H1 (cell line): ENCODE data around the gene ZBTB18. TPM values are rescaled to one million over a fixed set of nuclear protein-coding genes. Genes with fewer than 3 reads are reported as not detected.

Experiments
- CTCF ChIA-PET: fragments of 300-600 bp; sonication (Branson Sonifier 250); formaldehyde crosslinking; loops from one replicate; lab custom pipeline; 2021; ENCODE audit not compliant: partially characterized antibody; lab: Charles Lee
- POLR2A ChIA-PET: fragments of 300-600 bp; sonication (Branson Sonifier 250); formaldehyde crosslinking; loops from one replicate; lab custom pipeline; 2021; ENCODE audit warnings: inconsistent platforms; ENCODE audit not compliant: partially characterized antibody; lab: Charles Lee
- DNase-seq, 2 experiments: peaks; one replicate each; pipeline versions ENCODE4 v3.0.0 to v3.0.0-alpha.2; 2010 to 2022; ENCODE audit warnings: low spot score in 2 of 2, low read depth in 1 of 2, mixed read lengths in 1 of 2
- FAIRE-seq: peaks from 2 replicates; lab custom pipeline; 2011; peaks lifted over from hg19 to GRCh38; lab: Jason Lieb, UNC
- H2AFZ ChIP-seq: 2 replicates; pipeline ENCODE4 v1.8.1; 2012; ENCODE audit warnings: low read length, inconsistent platforms
- H2AK5ac ChIP-seq: 2 replicates; pipeline ENCODE4 v1.6.1; 2013; ENCODE audit warnings: low read depth, low read length
- H2BK120ac ChIP-seq: replicated peaks from 2 replicates; pipeline ENCODE3; 2013; ENCODE audit warnings: low read depth, low read length, inconsistent platforms
- H2BK12ac ChIP-seq: 2 replicates; pipeline ENCODE4 v1.6.1; 2013; ENCODE audit warnings: low read depth, low read length
- H2BK15ac ChIP-seq: 2 replicates; pipeline ENCODE4 v1.6.1; 2013; ENCODE audit warnings: low read length
- H2BK20ac ChIP-seq: 2 replicates; pipeline ENCODE4 v1.6.1; 2013; ENCODE audit warnings: low read length
- H2BK5ac ChIP-seq: 2 replicates; pipeline ENCODE4 v1.6.1; 2013; ENCODE audit warnings: low read depth, low read length
- H3K14ac ChIP-seq: 2 replicates; pipeline ENCODE4 v1.6.1; 2013; ENCODE audit warnings: inconsistent platforms; ENCODE audit not compliant: insufficient read length
- H3K18ac ChIP-seq: 2 replicates; pipeline ENCODE4 v1.6.1; 2013; ENCODE audit warnings: low read length; ENCODE audit errors: extremely low read depth
- H3K23ac ChIP-seq: 2 replicates; pipeline ENCODE4 v1.6.1; 2013; ENCODE audit warnings: inconsistent platforms; ENCODE audit not compliant: insufficient read length
- H3K23me2 ChIP-seq: 2 replicates; pipeline ENCODE4 v1.6.1; 2013; ENCODE audit warnings: low read depth, low read length
- H3K27ac ChIP-seq: 2 replicates; pipeline ENCODE4 v1.6.1; 2011; ENCODE audit warnings: low read depth, low read length, inconsistent platforms
- H3K27me3 ChIP-seq, 4 experiments: replicated peaks in 1 of 4; 1 replicate in 1 of 4; 2 replicates in 3 of 4; pipeline versions ENCODE4 v1.6.1 to v1.8.1; 2011 to 2013; ENCODE audit warnings: low read length in 3 of 4, mild to moderate bottlenecking in 3 of 4, inconsistent platforms in 2 of 4, mixed read lengths in 2 of 4, moderate library complexity in 1 of 4; ENCODE audit not compliant: control insufficient read depth in 3 of 4, insufficient read depth in 3 of 4; ENCODE audit errors: extremely low read depth in 1 of 4
- H3K36me3 ChIP-seq, 4 experiments: 2 replicates each; pipeline versions ENCODE4 v1.6.1 to v1.8.1; 2011 to 2013; ENCODE audit warnings: mild to moderate bottlenecking in 4 of 4, low read length in 3 of 4, moderate library complexity in 2 of 4, control low read depth in 1 of 4, inconsistent platforms in 1 of 4; ENCODE audit not compliant: insufficient read depth in 4 of 4, control insufficient read depth in 2 of 4
- H3K4ac ChIP-seq: replicated peaks from 2 replicates; pipeline ENCODE3; 2013; ENCODE audit warnings: low read length, low read depth, mixed read lengths, inconsistent platforms; ENCODE audit not compliant: insufficient read length
- H3K4me1 ChIP-seq, 4 experiments: replicated peaks in 1 of 4; 1 replicate in 1 of 4; 2 replicates in 3 of 4; pipeline versions ENCODE4 v1.6.1 to v1.8.1; 2011 to 2013; ENCODE audit warnings: low read length in 3 of 4, inconsistent platforms in 2 of 4, mixed read lengths in 1 of 4; ENCODE audit not compliant: insufficient read depth in 4 of 4, control insufficient read depth in 3 of 4
- H3K4me2 ChIP-seq, 2 experiments: 2 replicates each; pipeline versions ENCODE4 v1.6.1 to v1.8.1; 2011 to 2013; ENCODE audit warnings: low read depth in 2 of 2, low read length in 2 of 2, control low read depth in 1 of 2, inconsistent platforms in 1 of 2, mild to moderate bottlenecking in 1 of 2; ENCODE audit not compliant: insufficient read depth in 1 of 2
- H3K4me3 ChIP-seq, 4 experiments: fragments of 200-600, 300-600 bp in 1 of 4; sonication (generic), shearing (Covaris generic), sonication (Bioruptor Twin) in 1 of 4; 2 replicates each; pipeline versions ENCODE4 v1.5.1 to v1.8.1; 2011 to 2016; ENCODE audit warnings: low read length in 4 of 4, low read depth in 3 of 4, control low read depth in 2 of 4, inconsistent platforms in 2 of 4, mild to moderate bottlenecking in 2 of 4, mixed read lengths in 1 of 4, moderate library complexity in 1 of 4; ENCODE audit not compliant: insufficient read depth in 2 of 4; ENCODE audit errors: extremely low read depth in 1 of 4
- H3K56ac ChIP-seq: replicated peaks from 2 replicates; pipeline ENCODE3; 2013; ENCODE audit warnings: low read depth, mild to moderate bottlenecking, mixed read lengths, low read length, inconsistent platforms; ENCODE audit not compliant: insufficient read length
- H3K79me1 ChIP-seq: 2 replicates; pipeline ENCODE4 v1.6.1; 2013; ENCODE audit warnings: low read depth, low read length, control low read depth
- H3K79me2 ChIP-seq, 2 experiments: 2 replicates each; pipeline versions ENCODE4 v1.6.1 to v1.8.1; 2012 to 2013; ENCODE audit warnings: low read length in 2 of 2, mild to moderate bottlenecking in 2 of 2, inconsistent platforms in 1 of 2; ENCODE audit not compliant: insufficient read depth in 2 of 2, control insufficient read depth in 1 of 2
- H3K9ac ChIP-seq, 4 experiments: replicated peaks in 1 of 4; 1 replicate in 1 of 4; 2 replicates in 3 of 4; pipeline versions ENCODE4 v1.6.1 to v1.8.1; 2011 to 2013; ENCODE audit warnings: low read depth in 3 of 4, low read length in 3 of 4, control low read depth in 2 of 4, mild to moderate bottlenecking in 2 of 4, moderate library complexity in 2 of 4, inconsistent platforms in 1 of 4; ENCODE audit errors: extremely low read depth in 1 of 4
- H3K9me3 ChIP-seq, 2 experiments: 2 replicates each; pipeline versions ENCODE4 v1.6.1 to v1.8.1; 2012 to 2013; ENCODE audit warnings: mild to moderate bottlenecking in 2 of 2, moderate library complexity in 2 of 2, control low read depth in 1 of 2, inconsistent platforms in 1 of 2, low read depth in 1 of 2, low read length in 1 of 2, mixed read lengths in 1 of 2; ENCODE audit not compliant: insufficient read depth in 2 of 2
- H4K20me1 ChIP-seq, 2 experiments: replicated peaks in 1 of 2; 2 replicates each; pipeline versions ENCODE3 to v1.8.1; 2011 to 2013; ENCODE audit warnings: inconsistent platforms in 2 of 2, low read length in 2 of 2, mild to moderate bottlenecking in 1 of 2; ENCODE audit not compliant: insufficient read depth in 2 of 2, control insufficient read depth in 1 of 2
- H4K5ac ChIP-seq: 2 replicates; pipeline ENCODE4 v1.6.1; 2013; ENCODE audit warnings: low read length, low read depth, mixed read lengths, inconsistent platforms; ENCODE audit not compliant: insufficient read length
- H4K8ac ChIP-seq: 2 replicates; pipeline ENCODE4 v1.8.0; 2013; ENCODE audit warnings: mild to moderate bottlenecking, moderate library complexity, low read length, inconsistent platforms; ENCODE audit not compliant: insufficient read depth; ENCODE audit errors: extremely low read depth
- H4K91ac ChIP-seq: replicated peaks from 2 replicates; pipeline ENCODE3; 2013; ENCODE audit warnings: low read length, mixed read lengths, inconsistent platforms; ENCODE audit not compliant: insufficient read length
- CHD1 ChIP-seq: IDR thresholded peaks from 2 replicates; pipeline ENCODE4 v1.6.1; 2012; ENCODE audit warnings: low read depth, low read length, improper control_type of control experiment
- E2F6 ChIP-seq: IDR thresholded peaks from 2 replicates; pipeline ENCODE4 v1.6.1; 2012; ENCODE audit warnings: inconsistent platforms
- EZH2 ChIP-seq: fragments of 200-600 bp; sonication (generic); IDR thresholded peaks from 2 replicates; pipeline ENCODE4 v1.7.1; 2012; ENCODE audit warnings: low read depth, mild to moderate bottlenecking, moderate library complexity, low read length, inconsistent platforms; ENCODE audit not compliant: severe bottlenecking
- KDM1A ChIP-seq: fragments of 200-600, 300-600 bp; sonication (generic); IDR thresholded peaks from 2 replicates; pipeline ENCODE4 v1.7.1; 2016; ENCODE audit warnings: mild to moderate bottlenecking, low read length, borderline replicate concordance
- KDM4A ChIP-seq: IDR thresholded peaks from one replicate; pipeline ENCODE4 v1.7.1; 2012; ENCODE audit warnings: low read depth, mild to moderate bottlenecking, moderate library complexity, low read length, inconsistent platforms; ENCODE audit not compliant: severe bottlenecking
- POU5F1 ChIP-seq: IDR thresholded peaks from 2 replicates; pipeline ENCODE4 v1.6.1; 2011; ENCODE audit warnings: low read depth, mild to moderate bottlenecking, low read length, moderate library complexity
- RBBP5 ChIP-seq: IDR thresholded peaks from 2 replicates; pipeline ENCODE4 v1.7.1; 2012; ENCODE audit warnings: low read depth, mild to moderate bottlenecking, inconsistent platforms, low read length, moderate library complexity, borderline replicate concordance
- RFX5 ChIP-seq: IDR thresholded peaks from 2 replicates; pipeline ENCODE4 v1.6.1; 2011; ENCODE audit warnings: low read depth, low read length, improper control_type of control experiment, borderline replicate concordance
- RNF2 ChIP-seq: fragments of 200-900, 300-1000 bp; sonication (generic); IDR thresholded peaks from 2 replicates; pipeline ENCODE4 v1.7.1; 2016; ENCODE audit warnings: borderline replicate concordance, low read depth, mild to moderate bottlenecking, antibody characterized with exemption, low read length; ENCODE audit not compliant: poor library complexity, severe bottlenecking; ENCODE audit errors: missing control alignments
- SIX5 ChIP-seq: IDR thresholded peaks from 2 replicates; pipeline ENCODE4 v1.6.1; 2011; ENCODE audit warnings: mild to moderate bottlenecking, low read depth, low read length
- SP1 ChIP-seq: IDR thresholded peaks from 2 replicates; pipeline ENCODE4 v1.6.1; 2011; ENCODE audit warnings: low read depth, low read length
- SUZ12 ChIP-seq: fragments of 200-600 bp; sonication (generic); IDR thresholded peaks from 2 replicates; pipeline ENCODE4 v1.6.1; 2012; ENCODE audit warnings: mild to moderate bottlenecking, inconsistent platforms, low read length, moderate library complexity, mixed read lengths
- TCF12 ChIP-seq: IDR thresholded peaks from 2 replicates; pipeline ENCODE4 v1.6.1; 2011; ENCODE audit warnings: low read depth, mild to moderate bottlenecking, low read length
- ZNF274 ChIP-seq: IDR thresholded peaks from 2 replicates; pipeline ENCODE4 v1.7.0; 2012; ENCODE audit warnings: low read length, borderline replicate concordance; ENCODE audit errors: extremely low read depth
- WGBS, 2 experiments: shearing (Covaris generic) in 1 of 2; methylation state at CpG; one replicate each; pipeline versions ENCODE4 v1.1.6 to v1.1.7; 2013 to 2015; ENCODE audit warnings: low lambda C conversion rate in 2 of 2, mixed read lengths in 2 of 2, inconsistent platforms in 1 of 2, low coverage in 1 of 2, missing lambda C conversion rate in 1 of 2; ENCODE audit not compliant: insufficient replicate concordance in 2 of 2, insufficient coverage in 1 of 2, insufficient read length in 1 of 2; ENCODE audit errors: extremely low coverage in 1 of 2, missing lambda C conversion rate in 1 of 2; 5-methylcytosine and 5-hydroxymethylcytosine counted together
- polyA plus RNA-seq, 7 experiments: library from polyadenylated mRNA; depleted of rRNA in 3 of 7; stranded (reverse) in 5 of 7; unstranded in 2 of 7; fragments of >200 nt in 5 of 7; fragments of 200-250 nt in 2 of 7; gene quantifications; 1 replicate in 5 of 7; 2 replicates in 1 of 7; 4 replicates in 1 of 7; pipeline versions ENCODE4 v1.2.1 to v1.2.3, GENCODE V29; 2011 to 2013; ENCODE audit warnings: missing spikeins in 2 of 7, mixed read lengths in 2 of 7
- total RNA-seq: library from RNA; stranded (reverse); fragmentation: NEBNext Ultra II Directional; extraction: Animal tissue kit (Norgen Biotek cat#: 25700); gene quantifications from 2 replicates; pipeline ENCODE4 v1.2.1, GENCODE V29; 2021

The ZBTB18 gene
- total and polyA plus RNA-seq, 2 of the 8 experiments (the other 6 are each of a cell fraction or from before 2014, with no cell fraction given) = 8.5 to 14.4 TPM

- no peaks in the 10 kb centered on the region for H3K79me1 ChIP-seq
- H3K27ac ChIP-seq = no peak overlapping the region
- H3K4me1 ChIP-seq = no peaks in the 10 kb centered on the region
- no peak overlapping the region for H3K4me2 ChIP-seq
- no peak overlapping the region for H3K4me3 ChIP-seq
- H3K27me3 ChIP-seq = no peaks in the 10 kb centered on the region
- H3K56ac ChIP-seq = no peak overlapping the region
- ChIA-PET POLR2A (no interaction called here), CTCF (no interaction called here)
- no peaks in the 10 kb centered on the region for H3K36me3 ChIP-seq
- DNase-seq (no peak), FAIRE-seq (no peak)
- no peak overlapping the region for H2BK15ac ChIP-seq
- no peak overlapping the region for H3K9ac ChIP-seq
- no peak overlapping the region for H2AFZ ChIP-seq
- no peak overlapping the region for H2BK5ac ChIP-seq
- no peak overlapping the region for H3K18ac ChIP-seq
- H3K79me2 ChIP-seq = no peaks in the 10 kb centered on the region
- no peaks in the 10 kb centered on the region for H3K23me2 ChIP-seq
- no peak overlapping the region for H4K5ac ChIP-seq
- H3K14ac ChIP-seq = no peak overlapping the region
- no peak overlapping the region for H2BK120ac ChIP-seq
- no peak overlapping the region for H3K23ac ChIP-seq
- H4K20me1 ChIP-seq = no peaks in the 10 kb centered on the region
- H2BK12ac ChIP-seq = no peak overlapping the region
- H2BK20ac ChIP-seq = no peak overlapping the region
- 93% methylated on average over 3 of the region's 3 CpGs; no CpG with 5 or more reads in 1 of the 2 experiments for WGBS, 2 experiments
- H4K91ac ChIP-seq = no peak overlapping the region
- no peak overlapping the region for H3K4ac ChIP-seq
- H3K9me3 ChIP-seq = no peaks in the 10 kb centered on the region
- no peak overlapping the region for H2AK5ac ChIP-seq
- no peak overlapping the region for H4K8ac ChIP-seq
- TF ChIP-seq EZH2 = no peak
- TF ChIP-seq CHD1 = no peak
- no peak for TF ChIP-seq KDM1A
- TF ChIP-seq SUZ12 = no peak
- TF ChIP-seq POU5F1 = no peak
- TF ChIP-seq RFX5 = no peak
- no peak for TF ChIP-seq RNF2
- no peak for TF ChIP-seq RBBP5
- no peak for TF ChIP-seq SP1
- TF ChIP-seq TCF12 = no peak
- TF ChIP-seq ZNF274 = no peak
- TF ChIP-seq KDM4A = no peak
- TF ChIP-seq E2F6 = no peak
- no peak for TF ChIP-seq SIX5
These were observed 22.0 kb upstream of the ZBTB18 start for GRCh38 chr1:244029124-244029523.
